HG03039 (cell line): Measurements from ENCODE around the gene PRKAR1B.

Experiments used
- ATAC-seq: cut with Tn5 transposase; IDR thresholded peaks from one replicate; pipeline ENCODE4 v1.9.1; 2021; ENCODE audit warnings: mild to moderate bottlenecking, moderate library complexity; ENCODE audit not compliant: unreplicated experiment

The PRKAR1B gene

GRCh38 chr7:528451-528850 is 198.6 kb downstream of the PRKAR1B start:
- no peak for ATAC-seq

GRCh38 chr7:527723-528122 is 199.4 kb downstream of the PRKAR1B start:
- no peak for ATAC-seq

GRCh38 chr7:526460-527034 is 200.5 kb downstream of the PRKAR1B start:
- no peak for ATAC-seq

- no peak for ATAC-seq
These were observed 201.3 kb downstream of the PRKAR1B start for GRCh38 chr7:525740-526139.

- ATAC-seq = no peak
These were observed 202.3 kb downstream of the PRKAR1B start for GRCh38 chr7:524800-525199.

GRCh38 chr7:523347-524336 is 203.4 kb downstream of the PRKAR1B start:
- no peak for ATAC-seq

GRCh38 chr7:522951-523314 is 204.1 kb downstream of the PRKAR1B start:
- ATAC-seq = no peak

- no peak for ATAC-seq
These were observed 204.8 kb downstream of the PRKAR1B start for GRCh38 chr7:522071-522950.

- no peak for ATAC-seq
These were observed 205.6 kb downstream of the PRKAR1B start for GRCh38 chr7:521221-522070.

- ATAC-seq = no peak
These were observed 206.4 kb downstream of the PRKAR1B start for GRCh38 chr7:520503-521161.

- ATAC-seq = no peak
These were observed 207.3 kb downstream of the PRKAR1B start, which contains the start of gene PDGFA for GRCh38 chr7:519484-520390. TSS of gene PDGFA (minus strand) at chr7:519846. CDS start at chr7:519001, 845 bp downstream.

- no peak for ATAC-seq
These were observed 208.2 kb downstream of the PRKAR1B start for GRCh38 chr7:518630-519483.

GRCh38 chr7:517774-518629 is 209.1 kb downstream of the PRKAR1B start:
- no peak for ATAC-seq

- ATAC-seq = no peak
These were observed 210.2 kb downstream of the PRKAR1B start for GRCh38 chr7:516606-517456.

- ATAC-seq = no peak
These were observed 210.9 kb downstream of the PRKAR1B start for GRCh38 chr7:516216-516605.

- no peak for ATAC-seq
These were observed 211.5 kb downstream of the PRKAR1B start for GRCh38 chr7:515628-516027.
